ENCODE measurements around the gene KRTAP11-1.

- TF ChIP-seq CTCF (IDR thresholded peaks at IDR 0.05) (no peak), POLR2AphosphoS5 (IDR thresholded peaks at IDR 0.05) (no peak), EP300 (IDR thresholded peaks at IDR 0.05; ENCODE audit: low read depth) (no peak)
Observed at GRCh38 chr21:30917557-30917956, 36.2 kb upstream of the KRTAP11-1 start.
